AG20443 (cell line): ENCODE measurements around the gene SSBP1.
"Not testable (repeated sequence)": the region's sequence is repeated elsewhere in the genome, so short reads cannot be mapped to it uniquely, and the experiment has no call there.

Experiments
- DNase-seq: peaks from one replicate; pipeline ENCODE4 v3.0.0; 2012; ENCODE audit warnings: low spot score, mixed read lengths

The SSBP1 gene

DNA sequence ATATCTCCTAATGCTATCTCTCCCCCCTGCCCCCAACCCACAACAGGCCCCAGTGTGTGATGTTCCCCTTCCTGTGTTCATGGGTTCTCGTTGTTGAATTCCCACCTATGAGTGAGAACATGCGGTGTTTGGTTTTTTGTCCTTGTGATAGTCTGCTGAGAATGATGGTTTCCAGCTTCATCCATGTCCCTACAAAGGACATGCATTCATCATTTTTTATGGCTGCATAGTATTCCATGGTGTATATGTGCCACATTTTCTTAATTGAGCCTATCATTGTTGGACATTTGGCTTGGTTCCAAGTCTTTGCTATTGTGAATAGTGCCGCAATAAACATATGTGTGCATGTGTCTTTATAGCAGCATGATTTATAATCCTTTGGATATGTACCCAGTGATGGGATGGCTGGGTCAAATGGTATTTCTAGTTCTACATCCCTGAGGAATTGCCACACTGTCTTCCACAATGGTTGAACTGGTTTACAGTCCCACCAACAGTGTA lies 32.0 kb downstream of the SSBP1 start:
- DNase-seq: not testable (repeated sequence)

DNA sequence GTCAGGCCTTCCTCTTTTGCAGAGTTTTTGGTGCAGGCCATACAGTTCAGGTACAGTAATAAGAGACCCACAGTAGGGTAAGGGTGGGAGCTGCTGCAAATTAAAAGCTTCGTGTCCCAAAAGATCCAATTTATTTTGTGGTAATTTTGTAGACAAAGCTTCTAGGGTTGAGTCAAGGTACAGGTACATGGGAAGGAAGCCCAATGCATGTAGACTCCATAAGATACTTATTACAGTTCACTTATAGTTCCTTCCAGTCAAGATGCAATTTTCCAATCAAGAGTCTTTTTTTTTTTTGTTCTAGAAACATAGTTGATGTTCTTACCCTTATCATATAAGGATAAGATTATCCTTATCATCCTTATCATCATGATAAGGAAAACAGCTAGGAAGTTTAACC lies 38.2 kb downstream of the SSBP1 start, which contains the start of gene TAS2R4:
Gene TAS2R4 (plus strand): TSS at position 301 of the 400 bp plus-strand sequence. CDS start 1,815 bp downstream, outside the sequence.
- DNase-seq: no peak

DNA sequence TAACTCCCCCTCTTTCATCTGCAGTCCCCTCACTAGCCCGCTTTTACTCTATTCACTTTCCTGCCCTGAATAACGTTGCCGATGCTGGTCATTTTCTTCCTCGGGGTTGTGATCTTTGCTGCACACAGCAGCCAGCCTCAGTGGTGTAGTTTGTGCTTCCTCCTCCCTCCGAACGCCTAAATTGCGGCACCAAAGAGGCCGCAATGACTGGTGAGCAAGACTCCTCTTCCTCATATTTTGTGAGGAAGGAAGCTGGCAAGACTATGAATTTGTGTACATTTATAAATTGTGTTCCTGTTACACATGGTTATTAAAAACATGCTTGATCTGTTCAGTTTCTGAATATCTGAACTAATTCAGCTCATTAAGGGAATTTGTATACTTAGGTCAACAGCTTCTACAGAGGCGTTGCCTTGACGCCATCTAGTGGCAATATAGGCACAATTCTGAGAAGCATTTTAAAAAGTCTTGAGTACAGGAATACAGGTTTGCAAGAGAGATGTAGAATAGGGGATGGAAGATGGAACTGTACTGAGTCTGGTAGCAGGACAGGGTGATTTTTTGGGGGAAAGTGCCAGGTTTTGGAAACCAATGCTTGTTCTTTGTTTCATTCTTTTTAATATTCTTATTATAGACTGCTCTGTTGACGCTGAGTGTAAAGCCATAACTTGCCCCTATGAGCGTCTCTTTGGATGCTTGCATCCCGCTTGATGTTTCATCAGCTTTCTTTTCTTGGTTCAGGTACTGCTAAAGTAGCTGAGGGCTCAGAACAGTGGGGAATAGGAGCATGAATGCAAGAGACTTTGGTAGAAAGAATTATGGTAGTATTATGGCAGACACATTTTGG lies 47.8 kb downstream of the SSBP1 start:
- peak; percentile 61 for DNase-seq

DNA sequence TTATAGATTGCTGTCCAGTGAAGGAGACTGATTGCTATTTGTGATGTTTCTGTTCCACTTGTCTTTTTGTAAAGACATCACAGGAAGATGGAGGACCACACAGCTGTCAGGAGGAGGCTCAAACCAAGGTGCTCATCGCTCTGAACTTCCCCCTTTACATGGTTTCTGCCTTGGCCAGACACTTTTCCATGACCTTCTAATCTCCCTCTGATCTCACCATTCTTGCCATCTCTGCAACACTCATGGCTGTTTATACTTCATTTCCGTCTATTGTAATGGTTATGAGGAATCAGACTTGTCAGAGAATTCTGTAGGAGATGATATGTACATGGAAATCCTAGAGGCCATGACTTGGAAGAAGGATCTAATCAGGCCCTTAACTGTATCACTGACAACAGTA lies 50.1 kb downstream of the SSBP1 start:
- no peak for DNase-seq

DNA sequence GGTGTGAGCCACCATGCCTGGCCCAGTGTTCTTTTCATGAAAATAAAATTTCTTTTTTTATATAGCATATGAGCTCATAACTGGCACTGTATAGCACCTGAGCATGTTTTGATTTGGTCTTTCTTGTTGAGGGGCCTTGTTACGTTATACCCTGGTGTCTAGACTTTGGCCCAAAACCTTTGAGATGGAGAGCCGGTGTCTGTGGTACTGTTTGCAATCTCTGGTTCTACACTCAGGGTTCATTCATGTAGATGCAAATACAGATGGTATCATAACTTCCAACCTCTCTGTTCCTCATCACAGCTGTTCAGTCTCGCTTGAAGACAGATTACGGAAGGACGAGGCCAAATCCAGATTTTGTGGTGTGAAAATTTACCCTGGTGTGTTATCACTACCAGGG lies 51.8 kb downstream of the SSBP1 start, which contains the start of gene TAS2R5:
Gene TAS2R5 (plus strand): TSS at position 301 of the 400 bp plus-strand sequence. CDS start 145 bp downstream, outside the sequence.
- no peak for DNase-seq

DNA sequence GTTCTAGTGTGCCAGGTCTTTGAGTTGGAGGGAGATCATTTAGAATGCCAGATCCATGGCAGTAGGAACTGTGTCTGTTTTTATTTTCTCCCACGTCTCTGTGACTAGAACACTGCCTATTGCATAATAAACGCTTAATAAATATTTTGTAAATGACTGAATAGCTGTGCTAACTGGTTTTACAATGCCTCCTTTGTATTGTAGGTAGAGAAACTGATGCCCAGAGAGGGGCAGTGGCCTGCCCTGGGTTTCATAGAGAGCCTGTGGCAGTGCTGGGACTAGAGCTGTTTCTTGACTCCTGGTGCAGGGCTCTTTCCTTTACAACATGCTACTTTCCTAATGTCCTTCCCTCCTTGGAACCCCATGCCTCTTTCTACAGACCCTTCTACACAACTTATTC lies 54.4 kb downstream of the SSBP1 start:
- no peak for DNase-seq
